PFSK-1 (cell line): ENCODE data around the gene RPF1.

Source experiments
- POLR2AphosphoS5 ChIP-seq: IDR thresholded peaks from 2 replicates; pipeline ENCODE4 v1.6.1; 2012; ENCODE audit warnings: low read depth, mild to moderate bottlenecking, control low read depth, low read length, moderate library complexity
- TAF1 ChIP-seq: IDR thresholded peaks from 2 replicates; pipeline ENCODE4 v1.6.1; 2012; ENCODE audit warnings: low read length, control low read depth, borderline replicate concordance; ENCODE audit not compliant: insufficient read depth

- TF ChIP-seq POLR2AphosphoS5 (no peak), TAF1 (no peak)
Measured at GRCh38 chr1:84505493-84506001, 26.5 kb downstream of the RPF1 start.
